ENCODE measurements around the gene STRN3.

STRN3 gene

DNA sequence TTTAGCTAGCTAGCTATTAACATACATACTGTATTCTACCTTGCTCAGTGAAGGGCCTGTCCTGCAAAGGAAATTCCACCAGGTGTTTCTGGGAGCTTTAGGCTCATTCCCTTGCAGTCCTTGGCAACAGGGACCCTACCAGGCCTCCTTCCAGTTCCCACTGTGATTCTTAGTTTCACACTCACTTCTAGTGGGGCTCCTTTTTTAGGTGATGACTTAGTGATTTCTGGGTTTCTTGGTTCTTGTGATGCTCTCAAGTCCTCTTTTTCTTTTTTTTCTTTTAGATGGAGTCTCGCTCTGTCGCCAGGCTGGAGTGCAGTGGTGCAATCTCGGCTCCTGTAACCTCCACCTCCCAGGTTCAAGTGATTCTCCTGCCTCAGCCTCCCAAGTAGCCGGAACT is 10.4 kb upstream of the STRN3 start:
- Histone ChIP-seq H3K36me3 (ENCODE audit: control insufficient read depth in 1 of 2, insufficient read depth in 2 of 2, low read length in 2 of 2) (no peaks in the 10 kb centered on the region), H3K27me3 (ENCODE audit: low read depth, low read length) (no peaks in the 10 kb centered on the region), H3K4me1 (ENCODE audit: control insufficient read depth in 1 of 2, insufficient read depth in 2 of 2, low read length in 2 of 2) (peaks cover 0 to 8% of the 10 kb centered on the region in 2 donors), H3K9me3 (ENCODE audit: control insufficient read depth in 1 of 2, low read length in 2 of 2) (no peaks in the 10 kb centered on the region), H3K4me3 (ENCODE audit: low read depth in 1 of 2, low read length in 2 of 2) (no peak overlapping the region), H3K27ac (ENCODE audit: low read length) (no peak overlapping the region)

DNA sequence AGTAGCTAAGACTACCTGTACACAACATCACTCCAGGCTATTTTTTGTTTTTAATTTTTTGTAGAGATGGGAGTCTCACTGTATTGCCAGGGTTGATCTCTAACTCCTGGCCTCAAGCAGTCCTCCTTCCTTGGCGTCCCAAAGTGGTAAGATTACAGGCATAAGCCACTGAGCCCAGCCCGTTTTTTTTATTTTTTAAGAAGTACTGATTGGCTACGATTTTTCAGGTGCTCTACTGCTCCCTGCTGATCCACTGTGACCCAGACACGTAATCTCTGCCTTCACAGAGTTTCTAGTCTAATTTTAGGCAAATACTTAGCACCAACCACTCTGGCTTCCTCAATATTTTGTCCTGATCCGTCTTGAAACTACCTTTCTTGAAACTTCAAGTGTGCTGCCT is 4.3 kb upstream of the STRN3 start:
- no peaks in the 10 kb centered on the region for H3K9me3 ChIP-seq (ENCODE audit: control insufficient read depth in 1 of 2, low read length in 2 of 2)
- H3K27ac ChIP-seq (ENCODE audit: low read length) = no peak overlapping the region
- no peaks in the 10 kb centered on the region for H3K27me3 ChIP-seq (ENCODE audit: low read depth, low read length)
- peaks cover 0 to 10% of the 10 kb centered on the region in 2 donors for H3K36me3 ChIP-seq (ENCODE audit: control insufficient read depth in 1 of 2, insufficient read depth in 2 of 2, low read length in 2 of 2)
- H3K4me1 ChIP-seq (ENCODE audit: control insufficient read depth in 1 of 2, insufficient read depth in 2 of 2, low read length in 2 of 2) = peaks cover 0 to 13% of the 10 kb centered on the region in 2 donors
- no peak overlapping the region for H3K4me3 ChIP-seq (ENCODE audit: low read depth in 1 of 2, low read length in 2 of 2)

- Histone ChIP-seq H3K36me3 (ENCODE audit: control insufficient read depth in 1 of 2, insufficient read depth in 2 of 2, low read length in 2 of 2) (peaks cover 0 to 10% of the 10 kb centered on the region in 2 donors), H3K4me3 (ENCODE audit: low read depth in 1 of 2, low read length in 2 of 2) (no peak overlapping the region), H3K27me3 (ENCODE audit: low read depth, low read length) (no peaks in the 10 kb centered on the region), H3K9me3 (ENCODE audit: control insufficient read depth in 1 of 2, low read length in 2 of 2) (no peaks in the 10 kb centered on the region), H3K4me1 (ENCODE audit: control insufficient read depth in 1 of 2, insufficient read depth in 2 of 2, low read length in 2 of 2) (peaks cover 4 to 18% of the 10 kb centered on the region in 2 donors), H3K27ac (ENCODE audit: low read length) (no peak overlapping the region)
Measured at GRCh38 chr14:31029016-31029970, 3.1 kb upstream of the STRN3 start.

DNA sequence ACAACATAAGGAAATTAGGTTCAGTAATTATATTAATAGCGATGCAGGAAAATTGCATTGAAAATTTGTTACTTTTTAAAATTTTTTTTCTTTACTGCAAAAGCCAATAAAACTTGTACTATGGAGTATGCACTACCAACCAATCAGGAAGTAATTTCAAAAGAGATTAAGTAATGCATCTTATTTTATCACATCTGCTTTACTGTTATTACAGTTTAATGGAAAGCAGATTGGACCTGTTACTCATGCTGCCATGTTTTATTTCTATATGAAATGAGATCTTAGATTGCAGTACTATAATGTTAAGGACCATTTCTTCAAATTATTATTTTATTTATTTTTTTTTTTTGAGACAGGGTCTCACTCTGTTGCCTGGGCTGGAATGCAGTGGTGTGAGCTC is 1.7 kb upstream of the STRN3 start:
- Histone ChIP-seq H3K27ac (ENCODE audit: low read length) (no peak overlapping the region), H3K9me3 (ENCODE audit: control insufficient read depth in 1 of 2, low read length in 2 of 2) (no peaks in the 10 kb centered on the region), H3K4me3 (ENCODE audit: low read depth in 1 of 2, low read length in 2 of 2) (peak overlapping the region; percentile 89 to 97), H3K4me1 (ENCODE audit: control insufficient read depth in 1 of 2, insufficient read depth in 2 of 2, low read length in 2 of 2) (peaks cover 8 to 24% of the 10 kb centered on the region in 2 donors), H3K27me3 (ENCODE audit: low read depth, low read length) (no peaks in the 10 kb centered on the region), H3K36me3 (ENCODE audit: control insufficient read depth in 1 of 2, insufficient read depth in 2 of 2, low read length in 2 of 2) (peaks cover 0 to 10% of the 10 kb centered on the region in 2 donors)

DNA sequence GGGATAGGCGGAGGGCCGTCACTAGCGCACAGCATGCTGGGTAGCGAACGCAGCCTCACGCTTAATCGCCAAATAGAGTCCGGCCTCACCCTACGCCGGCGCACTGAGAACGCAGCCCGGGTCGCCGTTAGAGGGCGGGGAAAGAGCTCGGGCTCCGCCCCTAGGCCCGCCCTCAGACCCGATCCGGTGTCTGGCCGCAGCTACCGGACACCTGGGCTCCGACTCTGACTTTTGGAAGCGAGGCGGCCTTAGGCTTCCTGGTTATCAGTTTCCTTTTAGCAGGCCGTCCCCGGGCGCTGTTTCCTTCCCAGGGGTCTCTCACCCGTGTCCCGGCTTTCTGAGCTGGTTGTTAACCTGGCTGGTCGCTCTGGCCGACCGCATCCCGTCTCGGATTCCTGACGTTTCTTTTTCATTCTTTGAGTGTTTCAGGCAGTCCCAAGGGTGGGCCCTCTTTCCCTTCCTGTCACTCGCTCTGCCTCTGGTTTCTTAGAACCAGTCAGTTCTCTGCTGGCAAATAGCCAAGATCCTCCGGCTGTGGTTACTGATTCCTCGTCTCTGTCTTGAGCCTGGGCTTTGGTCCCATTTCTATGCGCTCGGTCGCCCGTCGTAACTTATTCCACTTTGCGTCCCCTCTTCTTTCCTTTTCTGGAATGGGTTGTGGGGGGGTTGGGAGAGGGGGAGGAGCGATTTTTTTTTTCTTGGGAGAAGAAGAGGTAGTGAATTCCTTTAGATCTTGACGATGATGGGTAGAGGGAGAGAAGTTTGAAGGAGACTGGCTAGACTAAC is 464 bp upstream of the STRN3 start:
- Histone ChIP-seq H3K9me3 (ENCODE audit: control insufficient read depth in 1 of 2, low read length in 2 of 2) (no peaks in the 10 kb centered on the region), H3K27ac (ENCODE audit: low read length) (peak overlapping the region; percentile 94), H3K27me3 (ENCODE audit: low read depth, low read length) (no peaks in the 10 kb centered on the region), H3K4me3 (ENCODE audit: low read depth in 1 of 2, low read length in 2 of 2) (peak overlapping the region; percentile 89 to 97), H3K4me1 (ENCODE audit: control insufficient read depth in 1 of 2, insufficient read depth in 2 of 2, low read length in 2 of 2) (peaks cover 8 to 27% of the 10 kb centered on the region in 2 donors), H3K36me3 (ENCODE audit: control insufficient read depth in 1 of 2, insufficient read depth in 2 of 2, low read length in 2 of 2) (peaks cover 0 to 10% of the 10 kb centered on the region in 2 donors)

- Histone ChIP-seq H3K4me3 (ENCODE audit: low read depth in 1 of 2, low read length in 2 of 2) (peak within 1 kb of the TSS; percentile 89 to 97), H3K27ac (ENCODE audit: low read length) (peak within 1 kb of the TSS; percentile 94), H3K9me3 (ENCODE audit: control insufficient read depth in 1 of 2, low read length in 2 of 2) (no peaks in the 10 kb centered on the region), H3K4me1 (ENCODE audit: control insufficient read depth in 1 of 2, insufficient read depth in 2 of 2, low read length in 2 of 2) (peaks cover 8 to 35% of the 10 kb centered on the region in 2 donors), H3K27me3 (ENCODE audit: low read depth, low read length) (no peaks in the 10 kb centered on the region), H3K36me3 (ENCODE audit: control insufficient read depth in 1 of 2, insufficient read depth in 2 of 2, low read length in 2 of 2) (peaks cover 0 to 10% of the 10 kb centered on the region in 2 donors)
Measured at GRCh38 chr14:31025367-31026076, 657 bp downstream of the STRN3 start, which contains the start of gene AP4S1. Gene AP4S1, plus strand, starts transcription at chr14:31025649. Its CDS starts 40,548 bp downstream, at chr14:31066197.

- Histone ChIP-seq H3K27ac (ENCODE audit: low read length) (peak overlapping the region; percentile 91), H3K9me3 (ENCODE audit: control insufficient read depth in 1 of 2, low read length in 2 of 2) (no peaks in the 10 kb centered on the region), H3K27me3 (ENCODE audit: low read depth, low read length) (no peaks in the 10 kb centered on the region), H3K36me3 (ENCODE audit: control insufficient read depth in 1 of 2, insufficient read depth in 2 of 2, low read length in 2 of 2) (peaks cover 0 to 10% of the 10 kb centered on the region in 2 donors), H3K4me1 (ENCODE audit: control insufficient read depth in 1 of 2, insufficient read depth in 2 of 2, low read length in 2 of 2) (peaks cover 8 to 35% of the 10 kb centered on the region in 2 donors), H3K4me3 (ENCODE audit: low read depth in 1 of 2, low read length in 2 of 2) (peak overlapping the region; percentile 89 to 97)
Measured at GRCh38 chr14:31024577-31025366, 1.4 kb downstream of the STRN3 start.

GRCh38 chr14:31024010-31024480 is 2.1 kb downstream of the STRN3 start:
- Histone ChIP-seq H3K27ac (ENCODE audit: low read length) (peak overlapping the region; percentile 91), H3K4me3 (ENCODE audit: low read depth in 1 of 2, low read length in 2 of 2) (peak overlapping the region; percentile 89 to 97), H3K4me1 (ENCODE audit: control insufficient read depth in 1 of 2, insufficient read depth in 2 of 2, low read length in 2 of 2) (peaks cover 8 to 35% of the 10 kb centered on the region in 2 donors), H3K36me3 (ENCODE audit: control insufficient read depth in 1 of 2, insufficient read depth in 2 of 2, low read length in 2 of 2) (peaks cover 0 to 10% of the 10 kb centered on the region in 2 donors), H3K9me3 (ENCODE audit: control insufficient read depth in 1 of 2, low read length in 2 of 2) (no peaks in the 10 kb centered on the region), H3K27me3 (ENCODE audit: low read depth, low read length) (no peaks in the 10 kb centered on the region)

- no peak overlapping the region for H3K27ac ChIP-seq (ENCODE audit: low read length)
Measured at GRCh38 chr14:31022386-31022785, 3.8 kb downstream of the STRN3 start.

GRCh38 chr14:31021576-31021949 is 4.6 kb downstream of the STRN3 start:
- Histone ChIP-seq H3K36me3 (ENCODE audit: control insufficient read depth in 1 of 2, insufficient read depth in 2 of 2, low read length in 2 of 2) (peaks cover 0 to 7% of the 10 kb centered on the region in 2 donors), H3K4me1 (ENCODE audit: control insufficient read depth in 1 of 2, insufficient read depth in 2 of 2, low read length in 2 of 2) (peaks cover 8 to 35% of the 10 kb centered on the region in 2 donors), H3K4me3 (ENCODE audit: low read depth in 1 of 2, low read length in 2 of 2) (no peak overlapping the region), H3K27ac (ENCODE audit: low read length) (no peak overlapping the region), H3K27me3 (ENCODE audit: low read depth, low read length) (no peaks in the 10 kb centered on the region), H3K9me3 (ENCODE audit: control insufficient read depth in 1 of 2, low read length in 2 of 2) (no peaks in the 10 kb centered on the region)

More at GRCh38 chr14:31022386-31022785, 3.8 kb downstream of the STRN3 start:
- Histone ChIP-seq H3K27me3 (ENCODE audit: low read depth, low read length) (no peaks in the 10 kb centered on the region), H3K36me3 (ENCODE audit: control insufficient read depth in 1 of 2, insufficient read depth in 2 of 2, low read length in 2 of 2) (peaks cover 0 to 10% of the 10 kb centered on the region in 2 donors), H3K4me3 (ENCODE audit: low read depth in 1 of 2, low read length in 2 of 2) (no peak overlapping the region), H3K9me3 (ENCODE audit: control insufficient read depth in 1 of 2, low read length in 2 of 2) (no peaks in the 10 kb centered on the region), H3K4me1 (ENCODE audit: control insufficient read depth in 1 of 2, insufficient read depth in 2 of 2, low read length in 2 of 2) (peaks cover 8 to 38% of the 10 kb centered on the region in 2 donors)

All from muscle layer of duodenum (tissue), 2 donors.